HG03039 (cell line): ENCODE measurements around the gene LRRC14B.
A peak's percentile ranks its signal among the peaks of the same experiment; 100 is the strongest.
"Not testable (repeated sequence)": the region's sequence is repeated elsewhere in the genome, so short reads cannot be mapped to it uniquely, and the experiment has no call there.

Source experiments
- ATAC-seq: cut with Tn5 transposase; IDR thresholded peaks from one replicate; pipeline ENCODE4 v1.9.1; 2021; ENCODE audit warnings: mild to moderate bottlenecking, moderate library complexity; ENCODE audit not compliant: unreplicated experiment

Gene LRRC14B

DNA sequence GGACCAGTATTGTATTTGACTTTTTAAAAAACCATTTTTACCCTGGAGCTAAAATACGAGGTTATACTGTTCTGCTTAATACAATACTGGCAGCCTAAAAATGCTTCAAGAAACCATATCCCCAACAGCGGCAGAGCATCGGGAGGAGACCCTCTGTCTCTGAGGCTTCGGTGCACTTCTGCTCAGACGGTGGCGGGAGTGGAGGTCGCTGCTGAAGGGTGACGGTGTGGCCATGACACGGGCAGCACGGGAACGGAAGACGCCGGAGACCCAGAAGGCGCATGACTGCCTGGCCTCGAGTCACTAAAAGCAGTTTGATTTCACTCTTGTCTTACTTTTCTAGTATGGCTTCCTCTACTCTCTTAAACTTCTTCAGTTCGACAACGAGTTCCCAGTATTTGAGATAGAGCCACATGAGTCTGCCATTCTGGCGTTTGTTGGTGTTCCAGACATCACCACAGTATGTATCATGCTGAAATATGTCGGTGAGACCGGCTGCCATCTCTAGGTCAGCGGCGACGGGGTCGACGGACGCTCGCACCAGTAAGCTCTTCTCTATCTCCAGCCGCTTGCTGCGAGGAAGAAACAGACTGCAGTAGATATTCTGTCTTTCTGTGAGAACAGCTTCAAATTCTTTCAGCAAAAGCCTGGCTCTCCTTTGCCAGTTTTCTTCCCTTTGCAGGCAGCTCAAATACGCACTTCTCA lies 13.8 kb downstream of the LRRC14B start:
- ATAC-seq = no peak

DNA sequence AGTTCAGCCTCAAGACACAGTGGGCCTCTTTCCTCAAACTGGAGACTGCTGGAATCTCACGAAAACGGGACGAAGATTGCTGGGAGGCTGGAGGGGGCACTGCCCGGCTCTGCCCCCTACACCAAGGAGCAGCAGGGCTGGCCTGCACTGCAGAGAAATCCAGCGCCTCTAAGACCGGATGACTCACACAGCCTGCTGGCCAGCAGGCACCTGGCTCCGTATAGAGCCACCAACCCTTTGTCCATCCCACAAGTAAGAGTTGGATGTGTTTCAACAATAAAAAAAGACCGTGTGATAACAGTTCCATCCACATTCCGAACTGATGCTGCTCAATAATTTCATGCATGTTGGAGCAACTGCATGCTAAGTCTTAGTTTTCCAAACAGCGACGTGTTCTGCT lies 15.1 kb downstream of the LRRC14B start:
- ATAC-seq = no peak

GRCh38 chr5:206927-207536 lies 15.7 kb downstream of the LRRC14B start:
- no peak for ATAC-seq

- no peak for ATAC-seq
These were observed 16.3 kb downstream of the LRRC14B start for GRCh38 chr5:207599-207998.

GRCh38 chr5:208449-209114 lies 17.3 kb downstream of the LRRC14B start:
- ATAC-seq = no peak

DNA sequence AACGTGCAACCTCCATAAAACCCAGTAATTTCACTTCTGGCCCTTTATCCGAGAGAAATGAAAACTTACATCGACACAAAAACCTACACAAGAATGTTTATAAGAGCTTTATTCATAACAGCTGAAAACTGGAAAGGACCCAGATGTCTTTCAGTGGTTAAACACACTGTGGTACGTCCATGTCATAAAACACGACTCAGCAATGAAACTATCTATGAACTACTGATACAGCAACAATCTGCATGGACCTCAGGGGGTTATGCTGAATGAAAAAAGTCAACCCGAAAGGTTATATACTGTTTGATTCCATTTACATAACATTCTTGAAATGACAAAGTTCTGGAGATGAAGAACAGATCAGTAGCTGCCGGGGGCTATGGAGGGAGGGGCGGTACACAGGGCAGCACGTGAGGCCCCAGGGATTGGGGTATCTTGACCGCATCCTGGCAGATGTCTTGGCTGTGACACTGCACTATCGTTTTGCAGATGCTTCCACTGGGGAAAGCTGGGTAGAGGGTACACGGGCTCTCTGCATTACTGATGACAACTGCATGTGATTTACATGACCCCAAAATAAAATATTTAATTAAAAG lies 22.6 kb downstream of the LRRC14B start:
- no peak for ATAC-seq

DNA sequence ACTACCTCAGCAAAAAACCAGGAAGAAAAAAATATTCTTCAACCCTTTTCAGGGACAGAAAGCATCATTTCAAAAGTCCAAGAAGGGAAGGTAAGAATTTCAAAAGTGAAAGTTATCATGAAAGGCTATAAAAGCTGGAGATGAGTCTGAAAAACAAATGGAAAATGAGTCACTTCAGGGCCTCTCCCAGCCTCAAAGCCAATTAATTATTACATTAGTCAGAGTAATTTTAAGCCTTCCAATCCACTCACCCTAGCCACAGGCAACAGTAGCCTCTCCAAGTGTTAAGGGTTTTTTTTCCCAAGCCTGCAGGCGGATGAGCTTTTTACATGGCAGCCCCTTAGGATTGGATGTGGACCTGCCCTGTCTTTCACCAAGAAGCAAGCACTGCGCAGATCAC lies 24.0 kb downstream of the LRRC14B start:
- not testable (repeated sequence) for ATAC-seq

DNA sequence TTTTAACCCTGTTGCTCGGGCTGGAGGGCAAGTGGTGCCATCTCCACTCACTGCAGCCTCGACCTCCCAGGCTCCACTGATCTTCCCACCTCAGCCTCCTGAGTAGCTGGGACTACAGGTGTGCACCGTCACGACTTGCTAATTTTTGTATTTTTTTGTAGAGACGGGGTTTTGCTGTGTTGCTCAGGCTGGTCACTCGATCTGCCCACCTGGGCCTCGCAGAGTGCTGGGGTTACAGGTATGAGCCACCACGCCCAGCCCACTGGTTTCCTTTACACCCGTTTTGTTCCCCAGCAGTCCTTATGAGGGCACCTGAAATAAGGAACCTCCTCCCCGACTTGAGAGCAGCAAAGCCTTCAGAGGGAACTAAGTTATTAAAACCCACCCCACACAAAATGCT lies 24.8 kb downstream of the LRRC14B start:
- not testable (repeated sequence) for ATAC-seq

- ATAC-seq = peak; percentile 81
These were observed 26.5 kb downstream of the LRRC14B start, which contains the start of the genes CCDC127 and SDHA for GRCh38 chr5:217494-218456. Gene CCDC127, minus strand, starts transcription at chr5:218153. Its CDS starts 1,304 bp downstream, at chr5:216849. Gene SDHA, plus strand, starts transcription at chr5:218320. Its CDS starts 36 bp downstream, at chr5:218356.

DNA sequence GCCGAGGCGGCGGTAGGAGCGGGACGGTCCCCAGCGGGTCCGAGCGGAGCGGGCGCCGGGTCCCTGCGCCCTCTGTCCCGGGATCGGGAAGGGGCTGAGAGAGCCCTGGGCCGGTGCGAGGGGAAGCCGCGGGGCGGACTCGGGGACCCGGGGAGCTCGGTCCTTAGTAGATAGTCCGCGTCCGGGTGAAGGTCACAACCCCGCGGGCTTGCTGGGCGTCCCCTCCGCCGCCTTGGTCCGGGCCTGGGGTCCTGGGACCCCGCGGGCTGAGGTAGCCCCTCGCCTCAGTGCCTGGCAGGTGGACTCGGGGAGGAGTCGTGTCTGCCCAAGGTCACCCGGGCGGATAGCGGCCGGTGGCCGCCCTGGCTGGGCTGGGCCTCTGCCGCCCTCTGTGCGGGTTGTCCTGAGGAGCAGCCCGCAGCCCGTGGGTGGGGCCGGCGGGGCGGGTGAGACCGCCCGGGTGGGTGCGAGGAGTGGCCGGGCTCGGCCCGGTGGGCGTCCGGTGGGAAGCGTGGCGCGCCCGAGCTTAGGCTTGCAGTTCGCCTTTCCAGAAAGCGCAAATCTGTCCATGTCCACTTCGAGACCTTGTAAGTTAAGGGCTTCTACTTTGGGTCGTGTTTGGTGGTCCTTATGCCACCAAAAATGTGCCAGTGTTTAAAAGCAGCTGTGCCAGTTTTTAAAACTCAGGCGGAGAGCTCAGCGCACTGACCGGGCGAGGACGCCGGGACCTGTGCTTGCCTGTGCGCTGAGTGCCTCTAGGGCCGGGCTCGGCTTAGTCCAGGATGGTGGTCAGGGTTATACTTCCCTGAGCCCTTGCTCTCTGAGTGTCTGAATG lies 27.4 kb downstream of the LRRC14B start:
- peak; percentile 17 for ATAC-seq

- no peak for ATAC-seq
These were observed 28.2 kb downstream of the LRRC14B start for GRCh38 chr5:219460-219863.

GRCh38 chr5:219991-220390 lies 28.7 kb downstream of the LRRC14B start:
- ATAC-seq = no peak

GRCh38 chr5:222951-223715 lies 31.8 kb downstream of the LRRC14B start:
- not testable (repeated sequence) for ATAC-seq

DNA sequence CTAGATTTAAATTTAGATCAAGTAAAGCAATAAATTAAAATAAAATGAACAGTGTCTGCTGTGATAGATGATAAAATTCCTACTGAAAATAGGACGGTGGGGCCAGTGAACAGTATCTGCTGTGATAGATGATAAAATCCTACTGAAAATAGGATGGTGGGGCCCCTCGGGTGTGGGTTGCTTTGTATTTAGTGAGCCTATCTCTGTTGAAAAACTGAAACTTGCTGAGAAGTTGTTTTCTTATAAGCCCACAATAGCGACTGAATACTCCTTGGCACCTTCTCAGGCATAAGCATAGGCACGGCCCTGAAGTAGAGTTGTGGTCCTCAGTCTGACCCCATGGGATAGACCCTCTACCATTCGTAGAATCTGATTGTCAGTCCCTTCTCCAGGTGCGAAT lies 32.5 kb downstream of the LRRC14B start:
- ATAC-seq = no peak

DNA sequence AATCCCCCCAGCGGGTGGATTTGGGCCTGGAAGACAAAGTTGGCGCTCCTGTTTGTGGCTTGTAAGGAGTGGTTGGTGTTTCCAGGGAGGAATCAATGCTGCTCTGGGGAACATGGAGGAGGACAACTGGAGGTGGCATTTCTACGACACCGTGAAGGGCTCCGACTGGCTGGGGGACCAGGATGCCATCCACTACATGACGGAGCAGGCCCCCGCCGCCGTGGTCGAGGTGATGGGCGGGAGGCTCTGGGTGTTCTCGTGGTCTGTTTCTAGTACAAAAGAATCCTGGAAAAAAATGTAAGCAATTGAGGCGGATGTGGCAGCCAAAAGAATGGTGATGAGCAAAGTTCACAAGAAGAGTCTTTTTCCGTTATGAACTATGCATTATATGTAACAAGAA lies 34.0 kb downstream of the LRRC14B start:
- ATAC-seq = no peak

DNA sequence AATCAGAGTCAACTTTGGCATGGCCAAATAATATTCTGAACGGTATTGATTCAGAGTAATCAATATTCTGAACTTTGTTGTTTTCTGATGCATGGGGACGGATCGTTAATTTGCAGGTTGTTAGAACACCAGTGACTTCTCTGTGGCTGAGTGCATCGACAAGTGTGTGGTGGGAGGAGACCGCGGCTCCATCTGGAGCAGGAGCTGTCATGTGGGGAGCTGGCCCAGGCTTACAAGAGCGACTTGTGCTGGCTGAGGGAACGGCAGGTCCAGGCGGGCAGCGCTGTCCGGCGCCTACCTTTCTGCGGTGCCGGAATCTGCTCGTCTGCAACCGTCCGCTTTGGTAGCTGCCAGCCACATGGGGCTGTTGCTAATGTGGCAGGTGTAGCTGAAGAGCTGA lies 36.1 kb downstream of the LRRC14B start:
- not testable (repeated sequence) for ATAC-seq

DNA sequence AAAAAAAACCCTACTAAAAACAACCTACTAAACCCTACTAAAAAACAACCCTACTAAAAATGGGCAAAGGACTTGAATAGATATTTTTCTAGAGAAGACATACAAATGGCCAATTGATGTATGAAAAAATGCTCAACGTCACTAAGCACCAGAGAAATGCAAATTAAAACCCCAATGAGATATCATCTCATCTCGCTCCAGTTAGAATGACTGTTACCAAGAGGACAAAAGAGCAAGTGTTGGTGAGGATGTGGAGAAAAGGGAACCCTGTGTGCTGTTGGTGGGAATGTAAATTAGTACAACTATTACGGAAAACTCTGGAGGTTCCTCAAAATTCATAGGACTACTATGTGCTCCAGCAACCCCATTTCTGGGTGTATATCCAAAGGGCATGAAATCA lies 37.6 kb downstream of the LRRC14B start:
- ATAC-seq = no peak

DNA sequence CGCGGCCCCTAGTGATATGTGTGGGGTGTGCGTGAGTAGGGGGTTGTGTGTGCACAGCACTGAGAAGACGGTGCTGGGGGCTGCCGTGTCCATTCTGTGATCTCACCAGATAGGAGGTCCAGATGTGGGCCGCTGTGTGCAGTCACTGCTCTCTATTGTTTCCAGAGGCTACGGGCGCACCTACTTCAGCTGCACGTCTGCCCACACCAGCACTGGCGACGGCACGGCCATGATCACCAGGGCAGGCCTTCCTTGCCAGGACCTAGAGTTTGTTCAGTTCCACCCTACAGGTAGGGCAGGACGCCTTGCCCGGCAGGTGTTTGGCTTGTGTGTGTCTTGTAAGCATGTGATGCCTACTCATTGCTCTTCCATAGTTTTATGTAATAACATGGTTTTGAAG lies 39.4 kb downstream of the LRRC14B start:
- ATAC-seq = no peak

GRCh38 chr5:231661-232060 lies 40.4 kb downstream of the LRRC14B start:
- no peak for ATAC-seq
